GM18861 (cell line): ENCODE measurements around the gene NCLN.
"Not testable (repeated sequence)": the region's sequence is repeated elsewhere in the genome, so short reads cannot be mapped to it uniquely, and the experiment has no call there.

Experiments
- ATAC-seq: cut with Tn5 transposase; IDR thresholded peaks from one replicate; pipeline ENCODE4 v1.9.1; 2021; ENCODE audit not compliant: unreplicated experiment

NCLN gene

GRCh38 chr19:3196933-3197205 lies 11.1 kb downstream of the NCLN start:
- no peak for ATAC-seq

- no peak for ATAC-seq
Measured at GRCh38 chr19:3198901-3199700, 13.4 kb downstream of the NCLN start.

- no peak for ATAC-seq
Measured at GRCh38 chr19:3201072-3201700, 15.5 kb downstream of the NCLN start.

GRCh38 chr19:3201911-3202310 lies 16.2 kb downstream of the NCLN start:
- ATAC-seq: no peak

GRCh38 chr19:3202346-3202745 lies 16.6 kb downstream of the NCLN start:
- ATAC-seq: no peak

- ATAC-seq: not testable (repeated sequence)
Measured at GRCh38 chr19:3202895-3203294, 17.2 kb downstream of the NCLN start.

- no peak for ATAC-seq
Measured at GRCh38 chr19:3203805-3204645, 18.3 kb downstream of the NCLN start.

GRCh38 chr19:3204646-3205275 lies 19.0 kb downstream of the NCLN start:
- no peak for ATAC-seq

- ATAC-seq: no peak
Measured at GRCh38 chr19:3206216-3206953, 20.7 kb downstream of the NCLN start.

GRCh38 chr19:3207461-3208242 lies 21.9 kb downstream of the NCLN start:
- ATAC-seq: no peak

GRCh38 chr19:3208317-3209207 lies 22.8 kb downstream of the NCLN start:
- ATAC-seq: no peak

- no peak for ATAC-seq
Measured at GRCh38 chr19:3210347-3211017, 24.8 kb downstream of the NCLN start.

GRCh38 chr19:3211191-3211590 lies 25.5 kb downstream of the NCLN start:
- no peak for ATAC-seq

- ATAC-seq: no peak
Measured at GRCh38 chr19:3213159-3213558, 27.4 kb downstream of the NCLN start.

GRCh38 chr19:3216874-3217273 lies 31.1 kb downstream of the NCLN start:
- ATAC-seq: no peak

GRCh38 chr19:3220576-3220975 lies 34.8 kb downstream of the NCLN start:
- no peak for ATAC-seq

- not testable (repeated sequence) for ATAC-seq
Measured at GRCh38 chr19:3221576-3221975, 35.8 kb downstream of the NCLN start.

GRCh38 chr19:3222709-3223108 lies 37.0 kb downstream of the NCLN start:
- no peak for ATAC-seq
